SK-N-MC (cell line): ENCODE data around the gene TGFBR3L.

Experiments
- EZH2 ChIP-seq: fragments of 200-600 bp; sonication (generic); IDR thresholded peaks from one replicate; pipeline ENCODE4 v1.6.1; 2017; ENCODE audit warnings: antibody characterized with exemption
- POLR2AphosphoS5 ChIP-seq: IDR thresholded peaks from 2 replicates; pipeline ENCODE4 v1.6.1; 2012; ENCODE audit warnings: mild to moderate bottlenecking, low read depth, low read length, borderline replicate concordance

GRCh38 chr19:7922836-7923195, 8.2 kb downstream of the TGFBR3L start:
- TF ChIP-seq POLR2AphosphoS5 (no peak; the same call in 1 of the 2 replicates), EZH2 (no peak)
